SU-DHL-6 (cell line): Measurements from ENCODE around the gene KRT36.

ENCODE experiments used
- H2AFZ ChIP-seq: fragments of 200-600 bp; sonication (generic); 2 replicates; pipeline ENCODE4 v1.6.1; 2014; ENCODE audit warnings: low read depth, mild to moderate bottlenecking, moderate library complexity, mixed read lengths, antibody characterized with exemption, low read length; ENCODE audit not compliant: severe bottlenecking
- H3F3A ChIP-seq: fragments of 200-600 bp; shearing (Covaris generic); 2 replicates; pipeline ENCODE4 v1.6.0; 2016; ENCODE audit warnings: antibody characterized with exemption, mild to moderate bottlenecking; ENCODE audit not compliant: insufficient read depth
- H3K27ac ChIP-seq: fragments of 200-600 bp; sonication (generic); 2 replicates; pipeline ENCODE4 v1.5.1; 2016; ENCODE audit warnings: low read depth, mild to moderate bottlenecking, low read length, moderate library complexity, mixed read lengths
- H3K27me3 ChIP-seq: fragments of 200-600 bp; sonication (generic), shearing (Covaris generic); 2 replicates; pipeline ENCODE4 v1.6.0; 2014; ENCODE audit warnings: mild to moderate bottlenecking, low read length
- H3K36me3 ChIP-seq: fragments of 200-600 bp; sonication (generic); 2 replicates; pipeline ENCODE4 v1.6.1; 2014; ENCODE audit warnings: mild to moderate bottlenecking, low read length, mixed read lengths
- H3K4me2 ChIP-seq: fragments of 300-600, 200-600 bp; shearing (Covaris generic), sonication (generic); 2 replicates; pipeline ENCODE4 v1.6.0; 2014; ENCODE audit warnings: low read length, low read depth, mild to moderate bottlenecking; ENCODE audit not compliant: poor library complexity, severe bottlenecking
- H3K4me3 ChIP-seq: fragments of 200-600 bp; sonication (generic); 2 replicates; pipeline ENCODE4 v1.5.1; 2014; ENCODE audit warnings: antibody characterized with exemption, low read length, mild to moderate bottlenecking, mixed read lengths; ENCODE audit not compliant: insufficient read depth, poor library complexity, severe bottlenecking
- H3K79me2 ChIP-seq: fragments of 200-600 bp; sonication (generic); 2 replicates; pipeline ENCODE4 v1.6.1; 2014; ENCODE audit warnings: mild to moderate bottlenecking, low read length, moderate library complexity; ENCODE audit not compliant: insufficient read depth
- H3K9ac ChIP-seq: fragments of 200-600 bp; sonication (generic); 2 replicates; pipeline ENCODE4 v1.7.0; 2014; ENCODE audit warnings: mild to moderate bottlenecking, low read length
- H3K9me2 ChIP-seq: fragments of 200-600 bp; sonication (generic); replicated peaks from 2 replicates; pipeline ENCODE4 v1.6.1; 2014; ENCODE audit warnings: low read length; ENCODE audit not compliant: insufficient read depth
- H3K9me3 ChIP-seq: fragments of 200-600 bp; sonication (generic); 2 replicates; pipeline ENCODE4 v1.6.1; 2014; ENCODE audit warnings: low read length, mixed read lengths; ENCODE audit not compliant: insufficient read depth
- H4K20me1 ChIP-seq: fragments of 200-600 bp; sonication (generic); 2 replicates; pipeline ENCODE4 v1.6.1; 2014; ENCODE audit warnings: low read depth, mild to moderate bottlenecking, antibody characterized with exemption, low read length, moderate library complexity, mixed read lengths
- CTCF ChIP-seq: fragments of 200-600 bp; sonication (generic); IDR thresholded peaks from one replicate; pipeline ENCODE4 v1.5.1; 2017; ENCODE audit warnings: antibody characterized with exemption, mild to moderate bottlenecking, low read length, moderate library complexity; ENCODE audit not compliant: insufficient read depth, poor library complexity, severe bottlenecking
- EZH2phosphoT487 ChIP-seq: fragments of 200-600 bp; sonication (generic), shearing (Covaris generic); conservative IDR thresholded peaks from 2 replicates; pipeline ENCODE4 v1.6.1; 2018; ENCODE audit warnings: mild to moderate bottlenecking, antibody characterized with exemption, low read length, moderate library complexity, mixed read lengths

Gene KRT36

DNA sequence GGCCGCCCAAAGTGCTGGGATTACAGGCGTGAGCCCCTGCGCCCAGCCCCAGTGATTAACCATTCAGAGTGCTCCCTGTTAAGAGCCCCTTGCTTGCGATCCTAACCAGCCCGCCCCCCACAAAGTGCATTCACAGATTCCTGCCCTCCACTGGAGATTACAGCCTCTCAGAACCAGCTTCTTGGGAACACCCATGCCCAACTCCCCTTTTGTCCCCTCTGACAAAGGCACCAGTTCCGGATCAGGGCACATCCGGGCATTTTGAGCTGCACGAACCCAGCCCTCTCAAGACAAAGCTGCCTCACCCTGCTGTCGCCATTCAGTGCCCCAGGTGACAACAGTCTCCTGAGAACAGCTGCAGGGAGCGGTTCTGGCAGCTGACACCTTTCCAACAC, 39.2 kb upstream of the KRT36 start:
- no peak overlapping the region for H2AFZ ChIP-seq
- no peaks in the 10 kb centered on the region for H3K9me2 ChIP-seq
- H3K9ac ChIP-seq, result no peak overlapping the region
- TF ChIP-seq EZH2phosphoT487 (no peak), CTCF (no peak)
- H3F3A ChIP-seq, result no peaks in the 10 kb centered on the region
- H3K27ac ChIP-seq, result no peak overlapping the region
- no peak overlapping the region for H3K4me2 ChIP-seq
- no peaks in the 10 kb centered on the region for H3K36me3 ChIP-seq
- no peak overlapping the region for H3K4me3 ChIP-seq
- H3K9me3 ChIP-seq, result no peaks in the 10 kb centered on the region
- H3K27me3 ChIP-seq, result peaks cover 4% of the 10 kb centered on the region; the same call in 1 of the 2 replicates
- H4K20me1 ChIP-seq, result no peaks in the 10 kb centered on the region
- H3K79me2 ChIP-seq, result no peaks in the 10 kb centered on the region

- no peaks in the 10 kb centered on the region for H3K9me3 ChIP-seq
- no peak overlapping the region for H3K4me3 ChIP-seq
- H3K27ac ChIP-seq, result no peak overlapping the region
- no peaks in the 10 kb centered on the region for H3F3A ChIP-seq
- H3K79me2 ChIP-seq, result no peaks in the 10 kb centered on the region
- no peak overlapping the region for H2AFZ ChIP-seq
- H3K27me3 ChIP-seq, result peaks cover 4% of the 10 kb centered on the region; the same call in 1 of the 2 replicates
- H3K9me2 ChIP-seq, result no peaks in the 10 kb centered on the region
- no peaks in the 10 kb centered on the region for H3K36me3 ChIP-seq
- H3K9ac ChIP-seq, result no peak overlapping the region
- H4K20me1 ChIP-seq, result no peaks in the 10 kb centered on the region
- no peak overlapping the region for H3K4me2 ChIP-seq
- no peak for TF ChIP-seq EZH2phosphoT487
Observed at GRCh38 chr17:41527063-41528023, 37.6 kb upstream of the KRT36 start.

GRCh38 chr17:41524261-41524660, 34.6 kb upstream of the KRT36 start:
- no peak overlapping the region for H3K9ac ChIP-seq
- no peaks in the 10 kb centered on the region for H4K20me1 ChIP-seq
- no peaks in the 10 kb centered on the region for H3F3A ChIP-seq
- H3K27ac ChIP-seq, result no peak overlapping the region
- no peak for TF ChIP-seq CTCF
- no peak for TF ChIP-seq EZH2phosphoT487
- H3K9me3 ChIP-seq, result no peaks in the 10 kb centered on the region
- H3K9me2 ChIP-seq, result no peaks in the 10 kb centered on the region
- H3K4me2 ChIP-seq, result no peak overlapping the region
- no peaks in the 10 kb centered on the region for H3K79me2 ChIP-seq
- no peaks in the 10 kb centered on the region for H3K27me3 ChIP-seq
- no peaks in the 10 kb centered on the region for H3K36me3 ChIP-seq
- no peak overlapping the region for H2AFZ ChIP-seq
- no peak overlapping the region for H3K4me3 ChIP-seq

- H3K27ac ChIP-seq, result no peak overlapping the region
- H3K9ac ChIP-seq, result no peak overlapping the region
- no peaks in the 10 kb centered on the region for H3F3A ChIP-seq
- H3K9me3 ChIP-seq, result no peaks in the 10 kb centered on the region
- TF ChIP-seq EZH2phosphoT487 (no peak), CTCF (no peak)
- H3K4me2 ChIP-seq, result no peak overlapping the region
- no peak overlapping the region for H2AFZ ChIP-seq
- H3K9me2 ChIP-seq, result no peaks in the 10 kb centered on the region
- no peaks in the 10 kb centered on the region for H3K79me2 ChIP-seq
- H4K20me1 ChIP-seq, result no peaks in the 10 kb centered on the region
- no peak overlapping the region for H3K4me3 ChIP-seq
- no peaks in the 10 kb centered on the region for H3K27me3 ChIP-seq
- H3K36me3 ChIP-seq, result no peaks in the 10 kb centered on the region
Observed at GRCh38 chr17:41523787-41524186, 34.1 kb upstream of the KRT36 start.
